Measurements from ENCODE around the gene HRH3.
A peak's percentile ranks its signal among the peaks of the same experiment; 100 is the strongest.

HRH3 gene

GRCh38 chr20:62243906-62244515 is 23.9 kb upstream of the HRH3 start:
- DNase-seq: no peak

- DNase-seq: no peak
These were observed 23.0 kb upstream of the HRH3 start for GRCh38 chr20:62243106-62243505.

GRCh38 chr20:62242176-62242575 is 22.1 kb upstream of the HRH3 start:
- DNase-seq: no peak

- no peak for DNase-seq
These were observed 21.4 kb upstream of the HRH3 start for GRCh38 chr20:62241506-62241905.

- DNase-seq: no peak
These were observed 20.1 kb upstream of the HRH3 start for GRCh38 chr20:62240020-62240685.

GRCh38 chr20:62239278-62239879 is 19.3 kb upstream of the HRH3 start:
- DNase-seq: no peak

- DNase-seq: no peak
These were observed 18.6 kb upstream of the HRH3 start for GRCh38 chr20:62238569-62239277.

- peak; percentile 100 for DNase-seq
These were observed 17.9 kb upstream of the HRH3 start, which contains the start of gene OSBPL2 for GRCh38 chr20:62237801-62238568. Gene OSBPL2, plus strand, starts transcription at chr20:62238521. Its CDS starts 17,664 bp downstream, at chr20:62256185.

- DNase-seq: no peak
These were observed 17.4 kb upstream of the HRH3 start for GRCh38 chr20:62237514-62237800.

- no peak for DNase-seq
These were observed 16.9 kb upstream of the HRH3 start for GRCh38 chr20:62236766-62237513.

- DNase-seq: no peak
These were observed 16.1 kb upstream of the HRH3 start for GRCh38 chr20:62236200-62236599.

GRCh38 chr20:62235777-62236157 is 15.7 kb upstream of the HRH3 start:
- no peak for DNase-seq

GRCh38 chr20:62235001-62235776 is 15.1 kb upstream of the HRH3 start:
- no peak for DNase-seq

- no peak for DNase-seq
These were observed 14.3 kb upstream of the HRH3 start for GRCh38 chr20:62234339-62234738.

GRCh38 chr20:62233684-62234083 is 13.6 kb upstream of the HRH3 start:
- no peak for DNase-seq

- no peak for DNase-seq
These were observed 12.9 kb upstream of the HRH3 start for GRCh38 chr20:62232770-62233645.

- DNase-seq: no peak
These were observed 12.1 kb upstream of the HRH3 start for GRCh38 chr20:62232194-62232593.

- no peak for DNase-seq
These were observed 11.2 kb upstream of the HRH3 start for GRCh38 chr20:62231292-62231691.

- no peak for DNase-seq
These were observed 10.6 kb upstream of the HRH3 start for GRCh38 chr20:62230696-62231095.

GRCh38 chr20:62230276-62230675 is 10.2 kb upstream of the HRH3 start:
- no peak for DNase-seq

GRCh38 chr20:62229667-62230066 is 9.6 kb upstream of the HRH3 start:
- no peak for DNase-seq

Measured in stimulated activated naive CD4-positive, alpha-beta T cell treated with Interleukin-2 at 50 U/mL for 16 hours (primary cell).